ENCODE measurements around the gene ADCY6. TPM values are rescaled to one million over a fixed set of nuclear protein-coding genes. Genes with fewer than 3 reads are reported as not detected.
A peak's percentile ranks its signal among the peaks of the same experiment; 100 is the strongest.

ADCY6 gene
- polyA plus RNA-seq, 3 donors: 0.03 to 0.29 TPM; not detected in 1

DNA sequence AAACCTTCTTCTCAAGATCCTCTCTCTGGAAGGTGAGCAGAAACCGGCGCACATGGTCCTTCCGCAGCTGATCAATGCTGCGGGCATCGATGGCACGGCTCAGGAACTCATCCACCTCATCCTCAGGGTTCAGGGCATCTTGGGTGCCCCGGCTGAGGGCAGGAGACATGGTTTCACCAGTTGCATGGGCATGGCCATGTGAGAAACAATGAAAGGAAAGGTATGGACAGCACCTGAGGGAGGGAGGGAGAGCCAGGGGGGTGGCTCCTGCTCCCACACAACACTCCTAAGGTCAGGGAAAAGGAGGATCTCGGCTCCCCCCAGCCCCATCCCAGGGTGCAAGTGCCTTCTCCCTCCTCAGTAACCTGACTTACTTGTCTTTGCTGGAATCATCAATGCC lies 13.6 kb downstream of the ADCY6 start:
- H3K27me3 ChIP-seq (ENCODE audit: control insufficient read depth in 2 of 2, insufficient read depth in 2 of 2, low read length in 2 of 2): no peaks in the 10 kb centered on the region
- H2AFZ ChIP-seq (ENCODE audit: insufficient read depth, low read depth, low read length, poor library complexity, severe bottlenecking): no peak overlapping the region
- no peak overlapping the region for H3K9ac ChIP-seq (ENCODE audit: insufficient read depth, low read length, poor library complexity, severe bottlenecking)
- peaks cover 9% of the 10 kb centered on the region for H3K4me1 Mint-ChIP-seq
- no peaks in the 10 kb centered on the region for H3K79me2 ChIP-seq (ENCODE audit: insufficient read depth, low read length)
- no peak overlapping the region for H3K4me3 ChIP-seq (replicated peaks in 1 of 3; ENCODE audit: low read depth in 2 of 3, low read length in 3 of 3)
- peaks cover 0 to 3% (median 0%) of the 10 kb centered on the region in 7 donors for H3K9me3 Mint-ChIP-seq
- H3K27ac ChIP-seq (ENCODE audit: low read depth in 1 of 2, low read length in 2 of 2): no peak overlapping the region
- intact Hi-C loops (cut with micrococcal nuclease): no loop called here
- H3K9me3 ChIP-seq (replicated peaks in 1 of 2; ENCODE audit: control insufficient read depth in 1 of 2, insufficient read depth in 1 of 2, low read length in 2 of 2): no peaks in the 10 kb centered on the region
- 100% methylated on average over 2 of the region's 8 CpGs for WGBS (ENCODE audit: insufficient coverage)
- no peak overlapping the region for H3K4me2 ChIP-seq (replicated peaks; ENCODE audit: extremely low read depth, low read length, poor library complexity, severe bottlenecking)
- peak overlapping the region in 2 of 7 donors; percentile 7 to 22 for H3K27ac Mint-ChIP-seq
- H3K36me3 Mint-ChIP-seq: no peaks in the 10 kb centered on the region
- DNase-seq: no peak
- H3K36me3 ChIP-seq (replicated peaks in 1 of 2; ENCODE audit: control insufficient read depth in 1 of 2, insufficient read depth in 2 of 2, low read length in 2 of 2): no peaks in the 10 kb centered on the region
- H3K27me3 Mint-ChIP-seq (ENCODE audit: low read depth in 3 of 3): peaks cover 0 to 1% (median 0%) of the 10 kb centered on the region in 3 donors
- no peak overlapping the region for H3K4me3 Mint-ChIP-seq
- H3K4me1 ChIP-seq (ENCODE audit: control insufficient read depth in 1 of 2, insufficient read depth in 2 of 2, low read length in 2 of 2): peaks cover 7% of the 10 kb centered on the region in 2 donors
- H4K20me1 ChIP-seq (ENCODE audit: insufficient read depth, low read length): no peaks in the 10 kb centered on the region
- no peak for TF ChIP-seq CTCF (IDR thresholded peaks at IDR 0.05)

DNA sequence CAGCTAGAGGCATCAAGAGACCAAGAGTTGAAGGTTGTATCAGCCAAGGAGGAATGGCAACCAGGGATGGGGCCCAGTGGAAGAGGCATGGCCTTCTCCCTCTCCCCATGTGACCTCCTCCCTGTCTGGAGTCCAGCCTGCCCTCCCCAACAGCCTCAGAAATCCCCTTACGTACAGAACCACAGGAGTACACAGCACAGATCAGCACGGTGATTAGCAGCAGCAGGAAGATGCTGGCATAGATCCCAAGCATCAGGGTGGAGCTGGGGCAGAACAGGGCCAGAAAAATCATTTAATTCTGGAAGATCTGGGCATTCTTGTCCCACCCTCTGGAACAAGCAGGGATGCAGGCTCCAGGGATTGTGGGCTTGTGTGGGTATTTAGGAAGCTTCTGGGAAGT lies 14.4 kb downstream of the ADCY6 start:
- Histone ChIP-seq H3K9me3 (replicated peaks in 1 of 2; ENCODE audit: control insufficient read depth in 1 of 2, insufficient read depth in 1 of 2, low read length in 2 of 2) (no peaks in the 10 kb centered on the region), H3K4me3 (replicated peaks in 1 of 3; ENCODE audit: low read depth in 2 of 3, low read length in 3 of 3) (no peak overlapping the region), H3K79me2 (ENCODE audit: insufficient read depth, low read length) (no peaks in the 10 kb centered on the region), H3K27me3 (ENCODE audit: control insufficient read depth in 2 of 2, insufficient read depth in 2 of 2, low read length in 2 of 2) (no peaks in the 10 kb centered on the region), H3K4me1 (ENCODE audit: control insufficient read depth in 1 of 2, insufficient read depth in 2 of 2, low read length in 2 of 2) (no peaks in the 10 kb centered on the region), H3K36me3 (replicated peaks in 1 of 2; ENCODE audit: control insufficient read depth in 1 of 2, insufficient read depth in 2 of 2, low read length in 2 of 2) (no peaks in the 10 kb centered on the region), H3K27ac (ENCODE audit: low read depth in 1 of 2, low read length in 2 of 2) (no peak overlapping the region), H3K9ac (ENCODE audit: insufficient read depth, low read length, poor library complexity, severe bottlenecking) (no peak overlapping the region), H2AFZ (ENCODE audit: insufficient read depth, low read depth, low read length, poor library complexity, severe bottlenecking) (no peak overlapping the region), H3K4me2 (replicated peaks; ENCODE audit: extremely low read depth, low read length, poor library complexity, severe bottlenecking) (no peak overlapping the region), H4K20me1 (ENCODE audit: insufficient read depth, low read length) (no peaks in the 10 kb centered on the region)
- TF ChIP-seq CTCF (IDR thresholded peaks at IDR 0.05): no peak
- Mint-ChIP-seq H3K27me3 (ENCODE audit: low read depth in 3 of 3) (peaks cover 0 to 1% (median 0%) of the 10 kb centered on the region in 3 donors), H3K9me3 (peaks cover 0 to 3% (median 0%) of the 10 kb centered on the region in 7 donors), H3K4me1 (peaks cover 1% of the 10 kb centered on the region), H3K27ac (no peak overlapping the region), H3K4me3 (no peak overlapping the region), H3K36me3 (no peaks in the 10 kb centered on the region)
- DNase-seq: no peak
- intact Hi-C loops (cut with micrococcal nuclease): no loop called here
- 73% methylated on average over 2 of the region's 2 CpGs for WGBS (ENCODE audit: insufficient coverage)

Measured in CD14-positive monocyte (primary cell).